GM18526 (cell line): ENCODE data around the gene ECM2.

ENCODE experiments used
- POLR2A ChIP-seq: IDR thresholded peaks from 3 replicates; pipeline ENCODE4 v1.6.1; 2011; ENCODE audit not compliant: insufficient read length; ENCODE audit errors: extremely low read depth

Gene ECM2

DNA sequence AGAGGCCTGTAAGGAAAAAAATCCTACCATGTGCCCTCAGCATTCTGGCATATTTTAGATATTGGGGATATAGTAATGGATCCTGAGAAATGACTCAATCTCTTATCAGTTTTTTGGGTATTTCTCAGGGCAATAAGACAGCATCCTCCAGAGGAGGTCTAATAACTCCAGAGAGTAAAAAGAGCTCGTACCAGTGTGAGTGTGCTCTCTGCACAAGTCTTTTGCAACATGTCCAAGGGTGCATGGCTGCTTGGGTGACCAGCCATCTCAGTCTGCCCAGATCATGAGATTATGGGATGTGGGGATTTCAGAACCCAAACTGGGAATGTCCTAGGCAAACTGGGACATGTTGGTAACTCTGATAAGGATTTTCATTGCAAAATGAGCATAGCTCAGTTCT is 68.7 kb downstream of the ECM2 start:
- TF ChIP-seq POLR2A, result no peak

- no peak for TF ChIP-seq POLR2A
Observed at GRCh38 chr9:92463984-92464383, 71.8 kb downstream of the ECM2 start.

DNA sequence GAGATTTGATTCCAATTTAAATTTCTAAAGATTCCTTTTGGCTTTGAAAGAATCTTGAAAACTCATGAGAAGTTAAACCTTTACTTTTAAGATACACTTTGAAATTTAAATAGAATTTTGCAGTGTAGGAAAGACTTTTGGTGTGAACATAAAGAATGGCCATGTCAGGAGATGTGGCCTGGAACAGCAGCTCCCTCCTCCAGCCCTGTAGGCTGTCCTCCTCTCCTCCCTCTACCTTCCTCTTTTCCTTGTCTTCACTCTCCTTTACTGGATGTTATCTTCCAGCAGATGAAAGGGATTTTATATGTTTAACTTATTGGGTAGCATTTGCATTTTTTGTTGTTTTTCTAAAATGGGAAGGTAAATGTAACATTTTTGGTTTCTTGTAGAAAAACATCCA is 72.4 kb downstream of the ECM2 start:
- TF ChIP-seq POLR2A, result no peak

- no peak for TF ChIP-seq POLR2A
Observed at GRCh38 chr9:92457576-92457975, 78.2 kb downstream of the ECM2 start.

DNA sequence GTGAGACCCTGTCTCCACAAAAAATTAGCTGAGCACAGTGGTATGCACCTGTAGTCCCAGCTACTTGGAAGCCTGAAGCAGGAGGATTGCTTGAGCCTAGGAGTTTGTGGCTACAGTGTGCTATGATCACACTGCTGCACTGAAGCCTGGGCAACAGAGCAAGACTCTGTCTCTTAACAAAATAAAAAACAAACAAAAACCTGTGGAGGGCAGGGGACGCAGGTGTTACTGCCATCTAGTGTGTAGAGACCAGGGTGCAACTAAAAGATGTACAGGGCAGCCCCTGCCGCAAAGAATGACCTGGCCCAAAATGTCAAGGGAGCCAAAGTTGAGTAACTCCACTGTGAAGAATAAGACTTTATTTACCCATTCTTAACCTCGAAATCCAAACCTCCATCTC is 80.6 kb downstream of the ECM2 start:
- TF ChIP-seq POLR2A, result no peak

- TF ChIP-seq POLR2A, result no peak
Observed at GRCh38 chr9:92446536-92446935, 89.3 kb downstream of the ECM2 start.
